ENCODE measurements around the gene HADHB. TPM values are rescaled to one million over a fixed set of nuclear protein-coding genes. Genes with fewer than 3 reads are reported as not detected.
A peak's percentile ranks its signal among the peaks of the same experiment; 100 is the strongest.
"Not testable (repeated sequence)": the region's sequence is repeated elsewhere in the genome, so short reads cannot be mapped to it uniquely, and the experiment has no call there.

HADHB gene
- total RNA-seq, 1 experiment from 2014 or later, result 41.3 TPM

- Histone ChIP-seq H3K14ac (ENCODE audit: insufficient read depth, low read length) (no peak overlapping the region), H3K4me1 (ENCODE audit: insufficient read depth, low read length) (peaks cover 5% of the 10 kb centered on the region; the same call in 1 of the 2 replicates), H3K18ac (ENCODE audit: insufficient read length, low read depth, low read length) (no peak overlapping the region), H3K9me3 (ENCODE audit: control insufficient read depth, low read depth, low read length) (no peaks in the 10 kb centered on the region), H2AK5ac (ENCODE audit: insufficient read length, low read length) (no peak overlapping the region), H3K79me1 (ENCODE audit: insufficient read depth, low read depth, low read length, poor library complexity, severe bottlenecking) (no peaks in the 10 kb centered on the region), H4K8ac (replicated peaks; ENCODE audit: insufficient read length, low read depth, low read length) (no peak overlapping the region), H3K56ac (ENCODE audit: insufficient read length, low read depth, low read length) (no peak overlapping the region), H2BK5ac (ENCODE audit: insufficient read length, low read length) (no peak overlapping the region), H2BK15ac (ENCODE audit: low read depth, low read length) (no peak overlapping the region), H2BK120ac (ENCODE audit: low read depth, low read length, poor library complexity, severe bottlenecking) (no peak overlapping the region), H3K4ac (ENCODE audit: low read depth, low read length) (no peak overlapping the region), H2BK20ac (ENCODE audit: low read depth, low read length, poor library complexity, severe bottlenecking) (no peak overlapping the region), H4K20me1 (ENCODE audit: control insufficient read depth, insufficient read depth, insufficient read length) (no peaks in the 10 kb centered on the region), H2AFZ (ENCODE audit: low read length) (no peak overlapping the region), H4K91ac (ENCODE audit: insufficient read length, low read depth, low read length) (no peak overlapping the region), H3K23me2 (ENCODE audit: insufficient read length, low read depth, low read length, poor library complexity, severe bottlenecking) (peaks cover 15% of the 10 kb centered on the region), H3K27ac (ENCODE audit: insufficient read length, low read depth, low read length) (no peak overlapping the region), H3K79me2 (ENCODE audit: insufficient read depth, low read length) (no peaks in the 10 kb centered on the region), H3K27me3 (ENCODE audit: insufficient read depth, low read length) (no peaks in the 10 kb centered on the region), H3T11ph (ENCODE audit: low read length) (no peak overlapping the region), H3K23ac (ENCODE audit: insufficient read length, low read depth, low read length) (no peak overlapping the region), H4K5ac (ENCODE audit: insufficient read length, low read depth, low read length) (no peak overlapping the region), H3K9ac (ENCODE audit: extremely low read depth, insufficient read length, low read length) (no peak overlapping the region), H3K4me2 (ENCODE audit: insufficient read depth, insufficient read length, low read length) (no peak overlapping the region), H2BK12ac (ENCODE audit: insufficient read length, low read depth, low read length) (no peak overlapping the region)
- Mint-ChIP-seq H3K36me3 (ENCODE audit: insufficient read depth in 1 of 3, low read depth in 3 of 3) (no peaks in the 10 kb centered on the region), H3K27me3 (ENCODE audit: low read depth) (peaks cover 2% of the 10 kb centered on the region; the same call in 1 of the 2 replicates), H3K4me1 (peaks cover 9 to 13% of the 10 kb centered on the region in 2 experiments), H3K27ac (peak overlapping the region in 1 of 3 experiments; percentile 38; a peak in 1 of 7 replicates), H3K4me3 (no peak overlapping the region), H3K9me3 (no peaks in the 10 kb centered on the region)
- no peak for TF ChIP-seq CTCF (conservative IDR thresholded peaks at IDR 0.05)
- WGBS (ENCODE audit: extremely low coverage, insufficient read length, low lambda C conversion rate), result no CpG with 5 or more reads among the region's 6 CpGs
- DNase-seq, result no peak
Observed at GRCh38 chr2:26302846-26303245, 58.1 kb downstream of the HADHB start.

- not testable (repeated sequence) for H3K4ac ChIP-seq (ENCODE audit: low read depth, low read length); H3K27me3 Mint-ChIP-seq (ENCODE audit: low read depth); H3K18ac ChIP-seq (ENCODE audit: insufficient read length, low read depth, low read length); DNase-seq; H3K56ac ChIP-seq (ENCODE audit: insufficient read length, low read depth, low read length); H2AK5ac ChIP-seq (ENCODE audit: insufficient read length, low read length); H3K79me1 ChIP-seq (ENCODE audit: insufficient read depth, low read depth, low read length, poor library complexity, severe bottlenecking); H3K9me3 Mint-ChIP-seq; H3K79me2 ChIP-seq (ENCODE audit: insufficient read depth, low read length); H4K91ac ChIP-seq (ENCODE audit: insufficient read length, low read depth, low read length); H4K5ac ChIP-seq (ENCODE audit: insufficient read length, low read depth, low read length); H3K9ac ChIP-seq (ENCODE audit: extremely low read depth, insufficient read length, low read length); H2BK20ac ChIP-seq (ENCODE audit: low read depth, low read length, poor library complexity, severe bottlenecking); H3K4me3 Mint-ChIP-seq; H4K20me1 ChIP-seq (ENCODE audit: control insufficient read depth, insufficient read depth, insufficient read length); H2BK5ac ChIP-seq (ENCODE audit: insufficient read length, low read length); H2BK120ac ChIP-seq (ENCODE audit: low read depth, low read length, poor library complexity, severe bottlenecking); H2BK12ac ChIP-seq (ENCODE audit: insufficient read length, low read depth, low read length); H3K23ac ChIP-seq (ENCODE audit: insufficient read length, low read depth, low read length); H3K27ac ChIP-seq (ENCODE audit: insufficient read length, low read depth, low read length); H3T11ph ChIP-seq (ENCODE audit: low read length); H3K27me3 ChIP-seq (ENCODE audit: insufficient read depth, low read length); H2BK15ac ChIP-seq (ENCODE audit: low read depth, low read length); H3K23me2 ChIP-seq (ENCODE audit: insufficient read length, low read depth, low read length, poor library complexity, severe bottlenecking); H3K4me1 ChIP-seq (ENCODE audit: insufficient read depth, low read length); H3K14ac ChIP-seq (ENCODE audit: insufficient read depth, low read length); H4K8ac ChIP-seq (replicated peaks; ENCODE audit: insufficient read length, low read depth, low read length); H2AFZ ChIP-seq (ENCODE audit: low read length); H3K4me2 ChIP-seq (ENCODE audit: insufficient read depth, insufficient read length, low read length); H3K36me3 Mint-ChIP-seq (ENCODE audit: insufficient read depth in 1 of 3, low read depth in 3 of 3); H3K27ac Mint-ChIP-seq; H3K9me3 ChIP-seq (ENCODE audit: control insufficient read depth, low read depth, low read length)
- no CpG with 5 or more reads among the region's 7 CpGs for WGBS (ENCODE audit: extremely low coverage, insufficient read length, low lambda C conversion rate)
- H3K4me1 Mint-ChIP-seq, result peaks cover 9 to 13% of the 10 kb centered on the region in 2 experiments
Observed at GRCh38 chr2:26305094-26305493, 60.4 kb downstream of the HADHB start.

Data from H9 (cell line).